ENCODE results near the gene NME9. TPM values are rescaled to one million over a fixed set of nuclear protein-coding genes. Genes with fewer than 3 reads are reported as not detected.

Gene NME9
- total RNA-seq, 2 experiments from 2014 or later: not detected

- Mint-ChIP-seq H3K4me3 (no peak overlapping the region), H3K27ac (no peak overlapping the region), H3K27me3 (no peaks in the 10 kb centered on the region), H3K36me3 (peaks cover 13% of the 10 kb centered on the region), H3K9me3 (no peaks in the 10 kb centered on the region), H3K4me1 (peaks cover 11% of the 10 kb centered on the region)
- no peak for DNase-seq
These were observed 76.0 kb downstream of the NME9 start for GRCh38 chr3:138253609-138254008.

Other genes with a start within 250 kb of the NME9 start
- under 1 TPM; 0.22 to 0.29 TPM for gene DZIP1L, start 214.2 kb downstream of the NME9 start, total RNA-seq
- gene A4GNT, start 197.5 kb downstream of the NME9 start, total RNA-seq: not detected
- gene DBR1, start 154.9 kb downstream of the NME9 start, total RNA-seq: 10 to 100 TPM; 28.1 to 32.7 TPM
- 10 to 100 TPM; 43.0 to 45.6 TPM for gene ARMC8, start 142.6 kb downstream of the NME9 start, total RNA-seq
- gene MRAS, start 18.7 kb upstream of the NME9 start, total RNA-seq: under 1 TPM; 0.16 to 0.54 TPM
- gene ESYT3, start 104.8 kb upstream of the NME9 start, total RNA-seq: under 1 TPM; 0.21 to 0.52 TPM

All from activated naive CD8-positive, alpha-beta T cell treated with anti-CD3 and anti-CD28 coated beads for 36 hours (primary cell).